ENCODE results near the gene MCOLN3.

- TF ChIP-seq CTCF (IDR thresholded peaks at IDR 0.05) = no peak
- TF ChIP-seq POLR2A (IDR thresholded peaks at IDR 0.05) = no peak
Observed at GRCh38 chr1:85047144-85047471, 1.2 kb downstream of the MCOLN3 start.
